HG02852 (cell line): Measurements from ENCODE around the gene DPYD.

Experiments used
- ATAC-seq: cut with Tn5 transposase; IDR thresholded peaks from one replicate; pipeline ENCODE4 v1.9.1; 2021; ENCODE audit warnings: mild to moderate bottlenecking, moderate library complexity; ENCODE audit not compliant: unreplicated experiment

Gene DPYD

DNA sequence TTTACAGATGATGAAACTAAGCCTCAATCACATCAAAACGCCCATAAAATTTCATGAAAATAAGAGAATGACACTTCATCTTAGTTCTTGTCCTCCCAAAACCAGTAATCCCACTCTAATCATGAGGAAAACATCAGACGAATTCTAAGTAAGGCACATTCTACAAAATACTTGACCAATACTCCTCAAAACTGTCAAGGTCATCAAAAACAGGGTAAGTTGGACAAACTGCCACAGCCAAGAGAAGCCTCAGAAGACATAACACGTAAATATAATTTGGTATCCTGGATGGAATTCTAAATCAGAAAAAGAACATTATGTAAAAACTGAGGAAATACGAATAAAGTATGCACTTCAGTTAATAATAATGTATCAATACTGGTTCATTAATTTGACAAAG is 128.2 kb downstream of the DPYD start:
- no peak for ATAC-seq

GRCh38 chr1:97791251-97791650 is 129.6 kb downstream of the DPYD start:
- no peak for ATAC-seq

DNA sequence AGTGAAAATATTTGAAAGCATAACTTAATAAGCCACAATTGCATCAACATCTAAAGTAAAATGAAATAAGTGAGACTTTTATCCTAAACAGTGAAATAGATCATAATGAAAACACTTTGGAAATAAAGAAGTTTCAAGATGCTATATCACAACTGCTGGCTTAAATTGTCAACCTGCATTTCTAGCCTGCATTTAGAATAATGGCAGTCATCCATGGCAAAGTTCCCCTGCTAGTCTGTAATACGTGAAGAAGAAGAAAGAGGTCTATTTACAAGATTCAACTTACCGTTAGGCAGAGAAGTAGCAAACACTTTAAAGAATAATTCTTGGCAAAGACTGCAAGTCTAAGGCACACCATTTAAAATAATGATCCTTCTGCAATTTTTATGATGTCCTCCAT is 133.6 kb downstream of the DPYD start:
- ATAC-seq = no peak

- ATAC-seq = no peak
Measured at GRCh38 chr1:97784661-97785060, 136.2 kb downstream of the DPYD start.

- ATAC-seq = no peak
Measured at GRCh38 chr1:97783751-97784150, 137.1 kb downstream of the DPYD start.

- peak; percentile 57 for ATAC-seq
Measured at GRCh38 chr1:97781762-97782337, 139.0 kb downstream of the DPYD start.

DNA sequence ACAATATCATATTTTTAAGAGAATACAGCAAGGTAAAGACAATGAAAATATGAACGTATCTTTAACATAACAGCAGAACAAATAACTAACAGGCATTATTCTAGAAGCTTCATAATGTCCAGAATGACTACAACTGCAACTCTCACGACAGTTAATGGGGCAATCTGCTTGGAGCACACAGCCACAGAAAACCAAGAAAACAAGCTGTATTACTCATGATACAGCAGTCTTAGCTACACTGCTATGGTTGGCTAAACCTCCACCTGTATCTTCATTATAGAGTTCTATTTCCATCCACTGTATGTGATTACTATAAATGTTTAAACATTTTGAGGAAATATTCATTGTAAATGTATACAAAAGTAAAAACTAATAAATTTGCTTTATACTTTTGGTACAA is 139.9 kb downstream of the DPYD start:
- peak; percentile 59 for ATAC-seq

DNA sequence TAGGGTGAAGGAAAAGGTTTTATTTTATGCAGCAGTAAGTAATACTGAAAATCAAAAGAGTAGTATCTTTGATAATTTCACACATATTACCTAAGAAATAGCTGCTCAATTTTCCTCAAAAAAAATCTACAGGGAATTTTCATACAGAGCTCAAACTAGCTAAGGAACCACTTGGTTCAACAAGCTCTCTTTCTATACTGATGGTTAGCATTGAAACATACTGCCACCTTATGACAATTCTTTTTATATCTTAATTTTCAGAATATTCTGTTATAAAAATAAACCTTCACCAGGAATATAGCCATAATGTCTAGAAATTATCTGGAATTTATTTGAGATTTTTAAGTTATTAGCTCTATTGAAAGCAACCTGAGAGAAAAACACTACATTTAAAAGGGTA is 142.1 kb downstream of the DPYD start:
- no peak for ATAC-seq

- no peak for ATAC-seq
Measured at GRCh38 chr1:97770376-97770775, 150.5 kb downstream of the DPYD start.

GRCh38 chr1:97767381-97767780 is 153.5 kb downstream of the DPYD start:
- ATAC-seq = no peak

DNA sequence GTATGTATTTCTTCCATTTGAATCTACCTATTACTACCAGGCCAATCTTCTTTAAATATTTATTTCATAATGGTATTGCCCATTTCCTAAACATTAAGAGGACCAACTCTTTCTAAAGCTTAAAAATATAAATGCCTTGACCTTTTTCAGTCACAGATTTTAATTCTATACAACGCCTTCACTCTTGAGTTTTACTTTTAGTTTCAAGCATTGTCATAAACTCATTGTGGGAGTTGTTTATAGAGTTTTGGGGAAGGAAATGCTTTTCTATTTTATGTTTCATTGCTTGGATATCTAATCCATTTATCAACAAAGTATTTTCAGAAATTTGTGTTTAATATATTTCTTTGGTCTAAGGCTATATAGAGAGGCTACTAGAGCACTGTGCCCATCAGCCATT is 155.8 kb downstream of the DPYD start:
- no peak for ATAC-seq

GRCh38 chr1:97761637-97762036 is 159.2 kb downstream of the DPYD start:
- ATAC-seq = no peak

GRCh38 chr1:97759078-97759477 is 161.8 kb downstream of the DPYD start:
- ATAC-seq = no peak

DNA sequence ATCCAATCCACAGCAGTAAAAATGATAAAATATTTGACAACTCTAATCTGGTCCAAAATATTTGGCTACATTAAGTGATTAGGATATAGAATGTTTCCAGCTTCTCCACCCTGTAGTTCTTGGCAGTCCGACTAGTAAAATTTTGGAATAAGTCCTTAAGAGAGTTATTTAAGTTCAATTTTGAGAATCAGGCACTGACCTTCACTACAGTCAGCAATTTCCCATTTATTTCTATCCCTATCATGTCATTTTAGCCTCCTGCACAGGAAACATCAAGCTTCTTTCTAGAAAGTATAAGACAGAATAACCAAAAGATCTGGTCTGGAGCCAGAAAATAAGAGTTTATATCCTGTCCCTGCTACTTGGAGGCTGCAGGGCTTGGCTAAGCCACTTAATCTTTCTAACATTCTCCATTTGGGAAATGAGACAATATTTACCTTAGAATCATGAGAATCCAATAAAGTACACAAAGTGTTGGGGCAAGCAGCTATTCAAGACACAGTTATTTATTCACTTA is 162.2 kb downstream of the DPYD start:
- ATAC-seq = no peak

- ATAC-seq = no peak
Measured at GRCh38 chr1:97745912-97746311, 174.9 kb downstream of the DPYD start.

DNA sequence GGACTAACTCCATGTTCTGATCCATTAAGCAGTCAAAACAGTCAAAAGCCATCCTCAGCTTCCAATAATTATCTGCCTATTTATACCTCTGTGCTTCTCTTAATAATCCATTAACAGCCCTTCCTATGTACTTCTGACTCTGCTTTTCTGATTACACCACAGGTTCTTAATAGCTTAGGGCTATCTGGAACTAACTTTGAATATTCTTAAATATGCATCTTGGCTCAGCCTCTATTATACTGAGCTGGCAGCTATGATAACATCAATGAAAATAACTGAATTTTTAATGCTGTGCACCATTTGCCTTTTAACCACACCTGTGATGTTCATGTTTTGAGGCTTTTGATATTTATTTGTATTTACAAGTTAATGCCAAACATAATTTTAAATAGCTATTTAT is 175.9 kb downstream of the DPYD start:
- no peak for ATAC-seq

GRCh38 chr1:97743129-97743528 is 177.7 kb downstream of the DPYD start:
- ATAC-seq = no peak

DNA sequence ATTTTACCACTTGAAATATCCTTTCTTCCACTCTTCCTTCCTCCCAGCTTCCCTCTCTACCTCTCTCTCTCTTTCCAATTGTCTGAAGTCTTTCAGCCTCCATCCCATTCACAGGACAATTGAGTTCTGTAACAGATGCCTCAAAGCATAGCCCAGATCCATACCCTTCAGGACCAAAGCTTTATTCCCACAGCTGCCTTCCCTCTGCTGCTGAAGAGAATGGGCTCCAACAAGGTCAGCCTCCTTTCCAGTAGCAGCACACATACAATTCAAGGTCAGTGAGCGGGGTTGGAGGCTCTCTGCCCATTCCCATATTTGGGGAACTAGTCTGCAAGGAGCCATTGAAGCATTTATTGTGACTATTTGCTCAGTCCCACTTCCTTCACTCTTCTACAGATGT is 179.9 kb downstream of the DPYD start:
- no peak for ATAC-seq

DNA sequence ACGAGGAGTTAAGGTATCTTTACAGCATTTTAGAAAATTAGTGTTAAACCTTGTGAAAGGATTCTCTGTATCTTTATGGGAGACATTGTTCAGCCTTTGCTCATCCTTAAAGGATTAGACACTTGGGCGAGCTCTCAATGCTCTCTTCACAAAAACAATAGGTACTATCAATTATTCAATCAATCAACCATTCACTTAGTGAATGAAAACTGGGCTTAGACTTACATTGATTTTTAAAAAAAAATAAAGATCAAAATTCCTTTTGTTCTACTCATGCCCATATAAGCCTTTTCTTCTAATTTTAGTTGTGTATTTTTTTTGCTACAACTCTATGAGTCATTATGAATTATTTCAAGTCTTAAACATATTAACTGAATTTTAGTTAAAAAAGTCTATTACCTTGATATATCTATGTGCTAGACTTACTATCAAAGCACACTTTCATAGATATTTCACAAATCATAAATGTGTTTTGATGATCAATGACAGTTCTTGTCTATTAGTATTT is 181.2 kb downstream of the DPYD start:
- ATAC-seq = no peak

DNA sequence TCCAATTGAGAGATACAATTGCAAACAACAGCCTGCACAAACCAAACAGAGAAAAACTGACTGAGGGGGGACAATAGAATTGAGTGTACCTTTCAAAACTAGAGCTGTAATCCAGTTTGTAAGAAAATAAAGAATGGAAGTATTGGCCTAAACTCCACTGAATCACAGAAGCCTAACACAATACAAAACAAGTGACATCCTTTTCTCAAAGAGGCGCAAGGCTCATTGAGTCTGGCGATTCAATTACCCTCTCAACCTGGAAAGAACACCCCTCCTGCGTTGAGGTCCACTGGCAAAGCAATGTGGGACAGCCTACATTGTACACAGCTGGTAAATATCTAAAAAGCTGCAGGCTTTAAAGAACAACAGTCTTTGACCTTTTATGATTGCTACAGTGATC is 182.6 kb downstream of the DPYD start:
- ATAC-seq = no peak

DNA sequence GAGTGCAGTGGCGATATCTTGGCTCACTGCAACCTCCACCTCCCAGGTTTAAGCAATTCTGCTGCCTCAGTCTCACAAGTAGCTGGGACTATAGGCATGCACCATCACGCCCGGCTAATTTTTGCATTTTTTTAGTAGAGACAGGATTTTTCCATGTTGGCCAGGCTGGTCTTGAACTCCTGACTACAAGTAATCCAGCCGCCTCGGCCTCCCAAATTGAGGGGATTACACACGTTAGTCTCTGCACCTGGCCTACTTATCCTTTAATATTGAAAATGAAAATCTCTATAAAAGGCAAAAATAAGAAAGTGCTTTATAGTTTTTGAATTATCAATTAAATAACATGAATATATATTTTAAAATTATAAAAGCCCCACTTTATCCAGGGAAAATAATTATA is 190.6 kb downstream of the DPYD start:
- no peak for ATAC-seq

GRCh38 chr1:97728436-97728835 is 192.4 kb downstream of the DPYD start:
- no peak for ATAC-seq

- no peak for ATAC-seq
Measured at GRCh38 chr1:97727029-97727428, 193.8 kb downstream of the DPYD start.
